Smooth muscle cell (in vitro differentiated cells): ENCODE measurements around the gene BCL11B. TPM values are rescaled to one million over a fixed set of nuclear protein-coding genes. Genes with fewer than 3 reads are reported as not detected.

ENCODE experiments used
- DNase-seq: peaks from one replicate; lab custom pipeline; 2025; ENCODE audit not compliant: unreplicated experiment; lab: John Stamatoyannopoulos, UW
- H2AFZ ChIP-seq: fragments of 200-600 bp; sonication (generic); 2 replicates; pipeline ENCODE4 v1.6.0; 2016; ENCODE audit warnings: antibody characterized with exemption, low read depth, mild to moderate bottlenecking
- H3F3A ChIP-seq: fragments of 200-600 bp; sonication (generic); 2 replicates; pipeline ENCODE4 v1.6.0; 2017; ENCODE audit warnings: antibody characterized with exemption, low read depth
- H3K27ac ChIP-seq: fragments of 200-600 bp; sonication (generic); 2 replicates; pipeline ENCODE4 v1.5.1; 2016; ENCODE audit warnings: low read depth, mild to moderate bottlenecking
- H3K27me3 ChIP-seq: fragments of 200-600 bp; sonication (generic); 2 replicates; pipeline ENCODE4 v1.6.1; 2016; ENCODE audit warnings: low read depth, mild to moderate bottlenecking
- H3K36me3 ChIP-seq: fragments of 200-600 bp; sonication (generic); 2 replicates; pipeline ENCODE4 v1.5.1; 2016; ENCODE audit warnings: low read depth
- H3K4me1 ChIP-seq: fragments of 200-600 bp; sonication (generic); 2 replicates; pipeline ENCODE4 v1.5.1; 2016; ENCODE audit warnings: low read depth
- H3K4me2 ChIP-seq: fragments of 200-600 bp; sonication (generic); 2 replicates; pipeline ENCODE4 v1.6.0; 2016; ENCODE audit warnings: mild to moderate bottlenecking
- H3K4me3 ChIP-seq: fragments of 200-600 bp; sonication (generic); 2 replicates; pipeline ENCODE4 v1.5.1; 2016; ENCODE audit warnings: mild to moderate bottlenecking
- H3K79me2 ChIP-seq: fragments of 200-600 bp; sonication (generic); 2 replicates; pipeline ENCODE4 v1.6.0; 2016; ENCODE audit warnings: low read depth, mild to moderate bottlenecking
- H3K9ac ChIP-seq: fragments of 200-600 bp; sonication (generic); 2 replicates; pipeline ENCODE4 v1.6.0; 2016; ENCODE audit warnings: low read depth
- H3K9me3 ChIP-seq: fragments of 200-600 bp; sonication (generic); replicated peaks from 2 replicates; pipeline ENCODE4 v1.5.1; 2016; ENCODE audit warnings: low read depth
- H4K20me1 ChIP-seq: fragments of 200-600 bp; sonication (generic); 2 replicates; pipeline ENCODE4 v1.6.0; 2016; ENCODE audit warnings: low read depth
- CTCF ChIP-seq: fragments of 200-600 bp; sonication (generic); IDR thresholded peaks from 2 replicates; pipeline ENCODE4 v1.5.1; 2017; ENCODE audit warnings: borderline replicate concordance, mild to moderate bottlenecking, antibody characterized with exemption; ENCODE audit not compliant: insufficient read depth, poor library complexity, severe bottlenecking
- WGBS: methylation state at CpG from one replicate; pipeline ENCODE4 v1.1.7; 2016; ENCODE audit warnings: low lambda C conversion rate; 5-methylcytosine and 5-hydroxymethylcytosine counted together
- polyA plus RNA-seq: library from polyadenylated mRNA; unstranded; fragments of >200 nt; fragmentation: Nextera tagmentation; extraction: Ambion mirVana; gene quantifications from 2 replicates; pipeline ENCODE4 v1.2.1, GENCODE V29; 2016
- total RNA-seq: library from RNA; depleted of rRNA; stranded (reverse); fragments of >200 nt; gene quantifications from 2 replicates; pipeline ENCODE4 v1.2.3, GENCODE V29; 2014

The BCL11B gene
- total and polyA plus RNA-seq, 2 experiments from 2014 or later = 0.56 to 3.0 TPM

- no peak overlapping the region for H3K4me2 ChIP-seq
- DNase-seq = no peak
- no peaks in the 10 kb centered on the region for H3K4me1 ChIP-seq
- H3F3A ChIP-seq = no peaks in the 10 kb centered on the region
- no peaks in the 10 kb centered on the region for H4K20me1 ChIP-seq
- H3K4me3 ChIP-seq = no peak overlapping the region
- no peak for TF ChIP-seq CTCF
- no peak overlapping the region for H3K9ac ChIP-seq
- H3K9me3 ChIP-seq = no peaks in the 10 kb centered on the region
- H3K27me3 ChIP-seq = no peaks in the 10 kb centered on the region
- H2AFZ ChIP-seq = no peak overlapping the region
- 82% methylated on average over 11 of the region's 11 CpGs for WGBS
- no peaks in the 10 kb centered on the region for H3K79me2 ChIP-seq
- H3K36me3 ChIP-seq = no peaks in the 10 kb centered on the region
- no peak overlapping the region for H3K27ac ChIP-seq
Measured at GRCh38 chr14:99181241-99181640, 90.8 kb downstream of the BCL11B start.

GRCh38 chr14:99179946-99180345, 92.1 kb downstream of the BCL11B start:
- Histone ChIP-seq H3K4me1 (no peaks in the 10 kb centered on the region), H3K9me3 (no peaks in the 10 kb centered on the region), H3K4me2 (no peak overlapping the region), H3K9ac (no peak overlapping the region), H3F3A (no peaks in the 10 kb centered on the region), H2AFZ (no peak overlapping the region), H4K20me1 (no peaks in the 10 kb centered on the region), H3K27ac (no peak overlapping the region), H3K36me3 (no peaks in the 10 kb centered on the region), H3K79me2 (no peaks in the 10 kb centered on the region), H3K4me3 (no peak overlapping the region), H3K27me3 (no peaks in the 10 kb centered on the region)
- TF ChIP-seq CTCF = no peak
- DNase-seq = no peak
- WGBS = 93% methylated on average over 9 of the region's 9 CpGs

- no peak for DNase-seq
- H2AFZ ChIP-seq = no peak overlapping the region
- TF ChIP-seq CTCF = no peak
- no peaks in the 10 kb centered on the region for H3K4me1 ChIP-seq
- no peak overlapping the region for H3K9ac ChIP-seq
- no peaks in the 10 kb centered on the region for H3K27me3 ChIP-seq
- no peak overlapping the region for H3K4me2 ChIP-seq
- no peak overlapping the region for H3K27ac ChIP-seq
- no peaks in the 10 kb centered on the region for H3F3A ChIP-seq
- H3K79me2 ChIP-seq = no peaks in the 10 kb centered on the region
- no peaks in the 10 kb centered on the region for H4K20me1 ChIP-seq
- H3K4me3 ChIP-seq = no peak overlapping the region
- no peaks in the 10 kb centered on the region for H3K9me3 ChIP-seq
- no peaks in the 10 kb centered on the region for H3K36me3 ChIP-seq
- 95% methylated on average over 9 of the region's 9 CpGs for WGBS
Measured at GRCh38 chr14:99179506-99179905, 92.5 kb downstream of the BCL11B start.

- Histone ChIP-seq H4K20me1 (no peaks in the 10 kb centered on the region), H3F3A (no peaks in the 10 kb centered on the region), H3K79me2 (no peaks in the 10 kb centered on the region), H3K4me3 (no peak overlapping the region), H3K9me3 (no peaks in the 10 kb centered on the region), H3K4me2 (no peak overlapping the region), H3K27ac (no peak overlapping the region), H3K36me3 (no peaks in the 10 kb centered on the region), H3K27me3 (no peaks in the 10 kb centered on the region), H3K4me1 (no peaks in the 10 kb centered on the region), H2AFZ (no peak overlapping the region), H3K9ac (no peak overlapping the region)
- no peak for DNase-seq
- WGBS = 75% methylated on average over 18 of the region's 18 CpGs
- TF ChIP-seq CTCF = no peak
Measured at GRCh38 chr14:99177886-99178835, 93.8 kb downstream of the BCL11B start.
